ENCODE measurements around the gene NAA80. TPM values are rescaled to one million over a fixed set of nuclear protein-coding genes. Genes with fewer than 3 reads are reported as not detected.
A peak's percentile ranks its signal among the peaks of the same experiment; 100 is the strongest.

Gene NAA80, protein sequence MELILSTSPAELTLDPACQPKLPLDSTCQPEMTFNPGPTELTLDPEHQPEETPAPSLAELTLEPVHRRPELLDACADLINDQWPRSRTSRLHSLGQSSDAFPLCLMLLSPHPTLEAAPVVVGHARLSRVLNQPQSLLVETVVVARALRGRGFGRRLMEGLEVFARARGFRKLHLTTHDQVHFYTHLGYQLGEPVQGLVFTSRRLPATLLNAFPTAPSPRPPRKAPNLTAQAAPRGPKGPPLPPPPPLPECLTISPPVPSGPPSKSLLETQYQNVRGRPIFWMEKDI
- 10 to 100 TPM; 22.2 to 30.3 (median 29.6) TPM for total RNA-seq
- total RNA-seq (2013): 19.5 TPM

DNA sequence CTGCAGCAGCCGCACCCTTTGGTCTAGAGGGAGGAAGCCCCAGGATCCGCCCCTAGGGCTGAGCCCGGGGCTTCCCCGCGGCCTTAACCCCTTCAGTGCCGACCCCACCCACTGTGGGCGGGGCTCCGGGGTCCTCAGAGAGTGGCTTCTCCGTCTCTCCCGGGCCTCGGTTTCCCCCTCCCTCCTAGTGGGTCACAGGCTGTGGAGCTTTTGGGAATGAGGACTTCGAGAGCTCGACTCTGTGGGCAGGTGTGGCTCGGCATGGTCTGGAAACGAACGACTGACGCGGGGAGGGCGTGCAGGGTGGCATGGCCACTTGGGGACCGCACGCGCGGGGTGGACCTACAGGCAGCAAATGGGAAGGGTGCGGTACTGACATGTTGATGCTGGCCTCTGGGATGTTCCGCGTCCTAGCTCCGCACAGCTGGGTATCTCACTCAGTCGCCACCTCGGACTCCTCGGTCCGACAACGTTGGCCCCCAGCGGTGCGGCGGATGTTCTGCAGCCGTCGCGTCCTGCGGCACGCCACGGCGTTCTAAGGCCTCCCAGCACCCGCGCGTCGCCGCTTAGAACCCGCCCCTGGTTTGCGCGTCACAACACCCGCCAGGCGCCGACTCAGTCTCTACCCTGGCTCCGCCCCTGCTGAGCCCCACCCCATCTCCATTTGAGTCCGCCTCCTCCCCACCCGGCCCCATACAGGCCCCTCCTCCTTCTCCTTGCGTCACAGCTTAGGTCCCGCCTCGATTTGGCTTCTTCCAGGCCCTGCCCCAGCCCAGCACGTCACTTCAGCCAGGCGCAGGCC lies at the start of gene NAA80, which contains the start of gene HYAL3:
Gene NAA80, minus strand, starts transcription at position 570 of the 802 bp plus-strand sequence. CDS start 1,942 bp downstream, outside the sequence.
Gene HYAL3, minus strand, starts transcription at position 570 of the 802 bp plus-strand sequence. CDS start 3,803 bp downstream, outside the sequence.
- DNase-seq: peak; percentile 99 to 100
- ATAC-seq: peak; percentile 90 to 97 (median 91)
- Histone ChIP-seq H3K9me3 (ENCODE audit: control insufficient read depth, insufficient read depth, low read length) (no peaks in the 10 kb centered on the region), H3K27me3 (ENCODE audit: control insufficient read depth, insufficient read depth, low read length) (no peaks in the 10 kb centered on the region), H3K4me3 (ENCODE audit: low read length) (peak within 1 kb of the TSS; percentile 99), H3K36me3 (ENCODE audit: control insufficient read depth, insufficient read depth, low read length) (peaks cover 2% of the 10 kb centered on the region), H3K27ac (ENCODE audit: low read length) (peak within 1 kb of the TSS; percentile 96), H3K4me1 (ENCODE audit: control insufficient read depth, insufficient read depth, low read length) (peaks cover 27% of the 10 kb centered on the region)
- Mint-ChIP-seq H3K27me3 (ENCODE audit: low read depth in 2 of 2) (no peaks in the 10 kb centered on the region), H3K36me3 (no peaks in the 10 kb centered on the region), H3K27ac (peak within 1 kb of the TSS; percentile 95 to 97), H3K4me1 (peaks cover 18 to 33% of the 10 kb centered on the region in 2 donors), H3K4me3 (peak within 1 kb of the TSS; percentile 97), H3K9me3 (no peaks in the 10 kb centered on the region)
- under 1% methylated on average over 61 of the region's 61 CpGs for whole genome bisulfite sequencing (ENCODE audit: insufficient coverage)
- intact Hi-C loops (cut with micrococcal nuclease): loop anchor here (1.0 to 5.0 kb wide), 3 partner anchors 38 to 61 kb away; partner anchors contain the start of gene TMEM115
- TF ChIP-seq, protein P1, sequence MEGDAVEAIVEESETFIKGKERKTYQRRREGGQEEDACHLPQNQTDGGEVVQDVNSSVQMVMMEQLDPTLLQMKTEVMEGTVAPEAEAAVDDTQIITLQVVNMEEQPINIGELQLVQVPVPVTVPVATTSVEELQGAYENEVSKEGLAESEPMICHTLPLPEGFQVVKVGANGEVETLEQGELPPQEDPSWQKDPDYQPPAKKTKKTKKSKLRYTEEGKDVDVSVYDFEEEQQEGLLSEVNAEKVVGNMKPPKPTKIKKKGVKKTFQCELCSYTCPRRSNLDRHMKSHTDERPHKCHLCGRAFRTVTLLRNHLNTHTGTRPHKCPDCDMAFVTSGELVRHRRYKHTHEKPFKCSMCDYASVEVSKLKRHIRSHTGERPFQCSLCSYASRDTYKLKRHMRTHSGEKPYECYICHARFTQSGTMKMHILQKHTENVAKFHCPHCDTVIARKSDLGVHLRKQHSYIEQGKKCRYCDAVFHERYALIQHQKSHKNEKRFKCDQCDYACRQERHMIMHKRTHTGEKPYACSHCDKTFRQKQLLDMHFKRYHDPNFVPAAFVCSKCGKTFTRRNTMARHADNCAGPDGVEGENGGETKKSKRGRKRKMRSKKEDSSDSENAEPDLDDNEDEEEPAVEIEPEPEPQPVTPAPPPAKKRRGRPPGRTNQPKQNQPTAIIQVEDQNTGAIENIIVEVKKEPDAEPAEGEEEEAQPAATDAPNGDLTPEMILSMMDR (IDR thresholded peaks at IDR 0.05): peak; percentile 45

DNA sequence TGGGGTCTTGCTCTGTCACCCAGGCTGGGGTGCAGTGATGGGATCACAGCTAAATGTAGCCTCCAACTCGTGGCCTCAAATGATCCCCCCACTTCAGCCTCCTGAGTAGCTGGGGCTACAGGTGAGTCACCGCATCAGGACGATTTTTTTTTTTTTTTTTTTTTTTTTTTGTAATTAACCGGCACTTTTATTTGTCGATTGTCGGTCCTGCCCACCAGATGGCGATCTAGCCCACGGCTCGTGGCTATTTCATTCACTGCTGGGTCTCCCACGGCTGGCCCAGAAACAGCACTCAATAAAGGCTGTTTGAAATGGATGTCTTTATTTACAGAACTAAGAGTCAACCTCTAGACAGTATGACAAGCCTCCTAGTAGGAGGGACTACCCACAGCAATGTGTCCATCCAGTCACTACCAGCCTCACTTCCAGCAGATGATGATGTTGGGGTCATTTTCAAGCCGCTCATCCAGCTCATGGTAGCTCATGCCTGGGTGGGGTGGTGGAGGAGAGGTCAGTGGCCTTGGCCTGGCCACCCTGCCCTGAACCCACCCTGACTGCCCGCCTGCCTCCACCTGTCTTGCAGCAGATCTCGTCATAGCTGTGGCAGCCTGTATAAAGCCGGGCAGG lies 48.1 kb upstream of the NAA80 start:
- Mint-ChIP-seq H3K36me3 (no peaks in the 10 kb centered on the region), H3K9me3 (no peaks in the 10 kb centered on the region), H3K27ac (peak overlapping the region; percentile 57 to 70), H3K27me3 (ENCODE audit: low read depth in 2 of 2) (no peaks in the 10 kb centered on the region), H3K4me3 (peak overlapping the region; percentile 77), H3K4me1 (peaks cover 43 to 80% of the 10 kb centered on the region in 2 donors)
- 29% methylated on average over 13 of the region's 14 CpGs for WGBS (ENCODE audit: insufficient coverage)
- no peaks in the 10 kb centered on the region for H3K9me3 ChIP-seq (ENCODE audit: control insufficient read depth, insufficient read depth, low read length)
- peaks cover 87% of the 10 kb centered on the region for H3K4me1 ChIP-seq (ENCODE audit: control insufficient read depth, insufficient read depth, low read length)
- DNase-seq: peak; percentile 76 to 91
- peaks cover 27% of the 10 kb centered on the region for H3K36me3 ChIP-seq (ENCODE audit: control insufficient read depth, insufficient read depth, low read length)
- H3K27ac ChIP-seq (ENCODE audit: low read length): peak overlapping the region; percentile 19
- intact Hi-C loops (cut with micrococcal nuclease): loop anchor here (1.0 kb wide), 3 partner anchors 195 to 264 kb away; partner anchors contain the start of gene CISH
- TF ChIP-seq, protein P1 (IDR thresholded peaks at IDR 0.05): peak; percentile 66
- H3K4me3 ChIP-seq (ENCODE audit: low read length): no peak overlapping the region
- H3K27me3 ChIP-seq (ENCODE audit: control insufficient read depth, insufficient read depth, low read length): no peaks in the 10 kb centered on the region
- ATAC-seq: peak; percentile 20 to 49 (median 37)

DNA sequence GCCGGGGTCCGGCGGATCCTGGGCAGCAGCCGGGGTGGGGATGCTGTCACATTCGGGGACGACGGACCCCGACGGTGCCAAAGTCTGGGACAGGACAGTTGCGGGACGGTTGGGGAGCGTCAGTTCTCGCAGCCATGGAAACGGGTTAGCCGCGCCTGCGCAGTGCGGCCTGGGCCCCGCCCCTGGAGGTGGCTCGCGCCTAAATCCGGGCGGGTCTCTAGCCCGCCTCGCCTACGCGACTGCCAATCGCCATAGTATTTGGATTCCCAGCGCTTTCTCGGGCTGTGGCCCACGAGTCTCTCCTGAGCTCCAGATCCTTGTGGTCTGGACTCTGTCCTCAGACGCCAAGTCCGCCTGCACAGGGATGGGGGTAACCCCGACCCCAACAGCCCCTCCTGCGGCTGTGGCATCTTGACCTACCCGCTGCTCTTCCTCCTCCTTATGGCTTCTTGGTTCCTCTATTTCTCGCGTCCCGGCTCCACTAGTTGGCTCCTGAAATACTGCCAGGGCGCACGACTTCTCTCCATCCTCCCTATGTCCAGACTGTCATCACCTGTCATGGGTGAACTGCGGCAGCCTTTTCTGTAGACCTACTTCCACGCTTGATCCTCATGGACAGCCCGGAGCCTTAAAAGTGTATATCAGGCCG lies 46.5 kb upstream of the NAA80 start, which contains the start of gene ZMYND10:
Gene ZMYND10, minus strand, starts transcription at position 147 of the 649 bp plus-strand sequence. CDS start 153 bp downstream, outside the sequence.
- no peak within 1 kb of the TSS for H3K27ac ChIP-seq (ENCODE audit: low read length)
- Mint-ChIP-seq H3K27ac (peak within 1 kb of the TSS in 1 of 2 donors; percentile 73), H3K4me1 (peaks cover 39 to 88% of the 10 kb centered on the region in 2 donors), H3K27me3 (ENCODE audit: low read depth in 2 of 2) (no peaks in the 10 kb centered on the region), H3K9me3 (no peaks in the 10 kb centered on the region), H3K4me3 (peak within 1 kb of the TSS; percentile 82), H3K36me3 (no peaks in the 10 kb centered on the region)
- H3K36me3 ChIP-seq (ENCODE audit: control insufficient read depth, insufficient read depth, low read length): peaks cover 23% of the 10 kb centered on the region
- ATAC-seq (no peak), DNase-seq (peak; percentile 47 to 88)
- peaks cover 90% of the 10 kb centered on the region for H3K4me1 ChIP-seq (ENCODE audit: control insufficient read depth, insufficient read depth, low read length)
- H3K27me3 ChIP-seq (ENCODE audit: control insufficient read depth, insufficient read depth, low read length): no peaks in the 10 kb centered on the region
- intact Hi-C loops (cut with micrococcal nuclease): no loop called here
- TF ChIP-seq, protein P1 (IDR thresholded peaks at IDR 0.05): no peak
- H3K4me3 ChIP-seq (ENCODE audit: low read length): peak within 1 kb of the TSS; percentile 11
- H3K9me3 ChIP-seq (ENCODE audit: control insufficient read depth, insufficient read depth, low read length): no peaks in the 10 kb centered on the region
- WGBS (ENCODE audit: insufficient coverage): 16% methylated on average over 45 of the region's 45 CpGs

All from natural killer cell (primary cell).